Measurements from ENCODE around the gene CDT1. TPM values are rescaled to one million over a fixed set of nuclear protein-coding genes. Genes with fewer than 3 reads are reported as not detected.

Gene CDT1
- total and polyA plus RNA-seq, 4 donors = 2.0 to 5.8 (median 3.3) TPM

DNA sequence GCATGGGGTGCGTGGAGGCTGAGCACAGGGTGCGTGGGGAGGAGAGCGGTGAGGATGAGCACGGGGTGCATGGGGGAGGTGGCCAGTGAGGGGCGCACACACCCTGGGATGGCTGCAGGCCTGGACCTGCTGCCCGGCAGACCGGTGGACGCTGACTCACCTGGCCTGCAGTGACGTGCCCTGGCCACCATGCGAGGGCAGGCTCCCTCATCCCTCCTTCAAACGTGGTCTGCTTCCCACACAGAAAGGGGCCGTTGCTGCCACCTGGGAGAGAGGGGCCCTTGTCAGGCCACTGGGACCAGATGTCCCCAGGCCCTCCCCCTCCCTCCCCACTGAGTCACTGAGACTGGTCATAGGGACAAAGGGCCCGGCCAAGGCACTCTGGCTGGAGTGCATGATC is 28.2 kb downstream of the CDT1 start:
- Histone ChIP-seq H3K4me1 (ENCODE audit: control insufficient read depth in 5 of 5, insufficient read depth in 5 of 5, low read length in 5 of 5) (peaks cover 0 to 31% (median 0%) of the 10 kb centered on the region in 5 donors), H3K9ac (ENCODE audit: insufficient read depth in 1 of 2, low read length in 2 of 2) (no peak overlapping the region), H3K4me3 (no peak overlapping the region), H3K27ac (ENCODE audit: low read depth in 1 of 2, low read length in 1 of 2) (no peak overlapping the region), H3K27me3 (ENCODE audit: control insufficient read depth in 3 of 3, insufficient read depth in 3 of 3, low read length in 2 of 3) (no peaks in the 10 kb centered on the region), H3K36me3 (ENCODE audit: control insufficient read depth in 4 of 4, insufficient read depth in 4 of 4, low read length in 4 of 4) (peaks cover 0 to 43% (median 2%) of the 10 kb centered on the region in 4 donors), H3K9me3 (ENCODE audit: control insufficient read depth in 4 of 4, insufficient read depth in 3 of 4, low read length in 3 of 4) (no peaks in the 10 kb centered on the region)
- no peak for ATAC-seq (ENCODE audit: insufficient read depth, low FRiP score)
- no peak for DNase-seq
- 85 to 93% methylated on average over 11 to 13 of the region's 13 CpGs for WGBS, 2 donors
- TF ChIP-seq, protein P1, sequence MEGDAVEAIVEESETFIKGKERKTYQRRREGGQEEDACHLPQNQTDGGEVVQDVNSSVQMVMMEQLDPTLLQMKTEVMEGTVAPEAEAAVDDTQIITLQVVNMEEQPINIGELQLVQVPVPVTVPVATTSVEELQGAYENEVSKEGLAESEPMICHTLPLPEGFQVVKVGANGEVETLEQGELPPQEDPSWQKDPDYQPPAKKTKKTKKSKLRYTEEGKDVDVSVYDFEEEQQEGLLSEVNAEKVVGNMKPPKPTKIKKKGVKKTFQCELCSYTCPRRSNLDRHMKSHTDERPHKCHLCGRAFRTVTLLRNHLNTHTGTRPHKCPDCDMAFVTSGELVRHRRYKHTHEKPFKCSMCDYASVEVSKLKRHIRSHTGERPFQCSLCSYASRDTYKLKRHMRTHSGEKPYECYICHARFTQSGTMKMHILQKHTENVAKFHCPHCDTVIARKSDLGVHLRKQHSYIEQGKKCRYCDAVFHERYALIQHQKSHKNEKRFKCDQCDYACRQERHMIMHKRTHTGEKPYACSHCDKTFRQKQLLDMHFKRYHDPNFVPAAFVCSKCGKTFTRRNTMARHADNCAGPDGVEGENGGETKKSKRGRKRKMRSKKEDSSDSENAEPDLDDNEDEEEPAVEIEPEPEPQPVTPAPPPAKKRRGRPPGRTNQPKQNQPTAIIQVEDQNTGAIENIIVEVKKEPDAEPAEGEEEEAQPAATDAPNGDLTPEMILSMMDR (IDR thresholded peaks at IDR 0.05; ENCODE audit: control extremely low read depth, extremely low read depth) = no peak

DNA sequence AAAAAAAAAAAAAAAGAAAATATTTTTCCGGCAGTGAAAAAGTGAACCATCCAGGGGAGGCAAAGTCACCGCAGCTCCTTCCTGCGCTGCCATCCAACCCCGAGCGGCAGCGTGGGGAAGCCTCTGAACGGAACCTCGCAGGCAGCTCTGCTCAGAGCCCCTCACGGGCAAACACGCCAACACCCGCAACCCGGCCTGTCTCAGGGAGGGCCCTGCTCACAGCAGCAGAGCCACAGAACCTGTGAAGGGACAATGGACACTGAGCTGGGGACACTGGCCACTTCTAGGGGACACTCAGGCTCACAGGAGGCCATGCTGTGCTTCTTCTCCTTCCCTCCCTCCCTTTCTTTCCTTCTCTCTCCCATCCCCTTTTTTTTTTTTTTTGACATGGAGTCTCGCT is 29.5 kb downstream of the CDT1 start:
- DNase-seq = no peak
- TF ChIP-seq, protein P1 (IDR thresholded peaks at IDR 0.05; ENCODE audit: control extremely low read depth, extremely low read depth) = no peak

DNA sequence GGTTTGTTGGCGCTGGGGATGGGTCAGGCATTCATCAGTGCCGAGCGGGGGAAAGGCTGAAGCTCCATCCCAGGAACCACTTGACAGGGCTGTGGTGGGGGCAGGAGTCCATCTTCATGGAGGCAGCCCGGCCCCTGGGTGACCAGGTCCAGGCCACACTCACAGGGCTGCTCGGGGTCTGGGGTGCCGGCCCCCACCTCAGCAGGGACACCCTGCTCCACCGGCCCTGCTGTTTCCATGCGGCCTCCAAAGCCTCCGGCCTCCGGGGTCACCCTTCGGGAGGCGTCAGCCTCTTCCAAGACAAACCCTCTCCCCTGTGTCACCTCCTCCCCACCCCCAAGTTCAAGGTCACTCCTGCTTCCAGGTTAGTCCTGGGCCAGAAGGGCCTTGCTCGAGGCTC is 31.1 kb downstream of the CDT1 start:
- no peaks in the 10 kb centered on the region for H3K9me3 ChIP-seq (ENCODE audit: control insufficient read depth in 4 of 4, insufficient read depth in 3 of 4, low read length in 3 of 4)
- no peak overlapping the region for H3K27ac ChIP-seq (ENCODE audit: low read depth in 1 of 2, low read length in 1 of 2)
- whole genome bisulfite sequencing, 2 donors = 89 to 93% methylated on average over 12 to 13 of the region's 13 CpGs
- H3K36me3 ChIP-seq (ENCODE audit: control insufficient read depth in 4 of 4, insufficient read depth in 4 of 4, low read length in 4 of 4) = peaks cover 0 to 39% (median 6%) of the 10 kb centered on the region in 4 donors
- H3K9ac ChIP-seq (ENCODE audit: insufficient read depth in 1 of 2, low read length in 2 of 2) = no peak overlapping the region
- DNase-seq = no peak
- no peak for ATAC-seq (ENCODE audit: insufficient read depth, low FRiP score)
- H3K27me3 ChIP-seq (ENCODE audit: control insufficient read depth in 3 of 3, insufficient read depth in 3 of 3, low read length in 2 of 3) = no peaks in the 10 kb centered on the region
- TF ChIP-seq, protein P1 (IDR thresholded peaks at IDR 0.05; ENCODE audit: control extremely low read depth, extremely low read depth) = no peak
- peaks cover 0 to 13% (median 0%) of the 10 kb centered on the region in 5 donors for H3K4me1 ChIP-seq (ENCODE audit: control insufficient read depth in 5 of 5, insufficient read depth in 5 of 5, low read length in 5 of 5)
- no peak overlapping the region for H3K4me3 ChIP-seq

More for the DNA sequence above, 29.5 kb downstream of the CDT1 start:
- H3K9ac ChIP-seq (ENCODE audit: insufficient read depth in 1 of 2, low read length in 2 of 2) = no peak overlapping the region
- no peak for ATAC-seq (ENCODE audit: insufficient read depth, low FRiP score)
- H3K4me3 ChIP-seq = no peak overlapping the region
- no peak overlapping the region for H3K27ac ChIP-seq (ENCODE audit: low read depth in 1 of 2, low read length in 1 of 2)
- H3K36me3 ChIP-seq (ENCODE audit: control insufficient read depth in 4 of 4, insufficient read depth in 4 of 4, low read length in 4 of 4) = peaks cover 0 to 40% (median under 1%) of the 10 kb centered on the region in 4 donors
- H3K27me3 ChIP-seq (ENCODE audit: control insufficient read depth in 3 of 3, insufficient read depth in 3 of 3, low read length in 2 of 3) = no peaks in the 10 kb centered on the region
- peaks cover 0 to 28% (median 0%) of the 10 kb centered on the region in 5 donors for H3K4me1 ChIP-seq (ENCODE audit: control insufficient read depth in 5 of 5, insufficient read depth in 5 of 5, low read length in 5 of 5)
- WGBS, 2 donors = 94 to 98% methylated on average over 12 to 13 of the region's 13 CpGs
- no peaks in the 10 kb centered on the region for H3K9me3 ChIP-seq (ENCODE audit: control insufficient read depth in 4 of 4, insufficient read depth in 3 of 4, low read length in 3 of 4)

DNA sequence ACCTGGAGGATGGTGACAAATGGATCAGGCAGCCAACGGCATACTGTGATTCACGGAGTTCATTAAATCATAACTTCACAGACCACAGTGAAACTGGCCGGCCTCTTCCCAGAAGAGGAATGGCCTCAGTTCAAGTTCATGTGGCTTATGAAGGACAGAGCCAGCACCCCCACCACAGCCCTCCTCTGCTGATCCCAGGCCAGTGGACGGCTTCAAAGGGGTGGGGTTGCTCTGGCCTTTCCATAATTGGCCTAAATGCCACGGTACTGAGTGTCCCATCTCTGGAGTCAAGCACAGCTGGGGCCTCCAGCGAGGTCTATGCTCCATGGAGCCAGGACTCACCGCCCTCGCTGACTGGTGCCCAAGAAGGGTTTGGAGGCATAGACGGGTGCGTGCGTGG is 31.8 kb downstream of the CDT1 start:
- H3K27ac ChIP-seq (ENCODE audit: low read depth in 1 of 2, low read length in 1 of 2) = no peak overlapping the region
- TF ChIP-seq, protein P1 (IDR thresholded peaks at IDR 0.05; ENCODE audit: control extremely low read depth, extremely low read depth) = no peak
- H3K4me1 ChIP-seq (ENCODE audit: control insufficient read depth in 5 of 5, insufficient read depth in 5 of 5, low read length in 5 of 5) = peaks cover 0 to 6% (median 0%) of the 10 kb centered on the region in 5 donors
- no peak overlapping the region for H3K9ac ChIP-seq (ENCODE audit: insufficient read depth in 1 of 2, low read length in 2 of 2)
- no peaks in the 10 kb centered on the region for H3K9me3 ChIP-seq (ENCODE audit: control insufficient read depth in 4 of 4, insufficient read depth in 3 of 4, low read length in 3 of 4)
- DNase-seq (no peak), ATAC-seq (ENCODE audit: insufficient read depth, low FRiP score) (no peak)
- H3K36me3 ChIP-seq (ENCODE audit: control insufficient read depth in 4 of 4, insufficient read depth in 4 of 4, low read length in 4 of 4) = peaks cover 0 to 45% (median 9%) of the 10 kb centered on the region in 4 donors
- H3K4me3 ChIP-seq = no peak overlapping the region
- WGBS, 2 donors = 88 to 89% methylated on average over 11 of the region's 11 CpGs
- H3K27me3 ChIP-seq (ENCODE audit: control insufficient read depth in 3 of 3, insufficient read depth in 3 of 3, low read length in 2 of 3) = no peaks in the 10 kb centered on the region
